Measurements from ENCODE around the gene PLEKHH2. TPM values are rescaled to one million over a fixed set of nuclear protein-coding genes. Genes with fewer than 3 reads are reported as not detected.

The PLEKHH2 gene
- polyA plus RNA-seq, 3 donors = not detected

DNA sequence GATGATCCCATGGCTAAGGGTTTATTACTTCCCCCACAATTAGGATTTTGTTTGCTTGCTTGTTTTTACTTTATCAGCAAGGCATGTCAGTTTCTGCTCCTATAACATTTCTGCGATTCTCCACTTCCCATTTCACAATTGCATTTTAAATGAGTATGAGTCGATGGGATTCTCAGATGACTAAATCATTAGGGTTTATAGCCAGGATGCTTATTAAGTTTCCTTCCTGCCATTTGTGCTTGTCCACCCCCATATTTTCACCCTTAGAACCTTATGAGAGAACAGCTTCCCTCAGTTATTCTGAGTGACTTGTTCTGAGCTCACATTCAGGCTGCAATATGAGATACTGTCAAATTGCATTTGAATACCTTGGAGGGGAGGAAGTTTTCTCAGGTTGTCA is 77.1 kb downstream of the PLEKHH2 start:
- Mint-ChIP-seq H3K4me3 (no peak overlapping the region), H3K27ac (no peak overlapping the region), H3K27me3 (ENCODE audit: low read depth in 3 of 3) (peaks cover 12 to 22% (median 20%) of the 10 kb centered on the region in 3 donors), H3K4me1 (peaks cover 12% of the 10 kb centered on the region), H3K36me3 (no peaks in the 10 kb centered on the region), H3K9me3 (peaks cover 0 to 3% (median 0%) of the 10 kb centered on the region in 7 donors)
- H2AFZ ChIP-seq (ENCODE audit: insufficient read depth, low read depth, low read length, poor library complexity, severe bottlenecking) = no peak overlapping the region
- no peaks in the 10 kb centered on the region for H3K36me3 ChIP-seq (replicated peaks in 1 of 2; ENCODE audit: control insufficient read depth in 1 of 2, insufficient read depth in 2 of 2, low read length in 2 of 2)
- H3K4me1 ChIP-seq (ENCODE audit: control insufficient read depth in 1 of 2, insufficient read depth in 2 of 2, low read length in 2 of 2) = peaks cover 6% of the 10 kb centered on the region in 2 donors
- H3K27ac ChIP-seq (ENCODE audit: low read depth in 1 of 2, low read length in 2 of 2) = no peak overlapping the region
- no peaks in the 10 kb centered on the region for H3K9me3 ChIP-seq (replicated peaks in 1 of 2; ENCODE audit: control insufficient read depth in 1 of 2, insufficient read depth in 1 of 2, low read length in 2 of 2)
- no peak overlapping the region for H3K4me2 ChIP-seq (replicated peaks; ENCODE audit: extremely low read depth, low read length, poor library complexity, severe bottlenecking)
- H4K20me1 ChIP-seq (ENCODE audit: insufficient read depth, low read length) = no peaks in the 10 kb centered on the region
- no CpG with 5 or more reads among the region's 2 CpGs for WGBS (ENCODE audit: insufficient coverage)
- peaks cover 0 to 15% of the 10 kb centered on the region in 2 donors for H3K27me3 ChIP-seq (ENCODE audit: control insufficient read depth in 2 of 2, insufficient read depth in 2 of 2, low read length in 2 of 2)
- no peak overlapping the region for H3K4me3 ChIP-seq (replicated peaks in 1 of 3; ENCODE audit: low read depth in 2 of 3, low read length in 3 of 3)
- intact Hi-C loops (cut with micrococcal nuclease) = no loop called here
- TF ChIP-seq, protein P1, sequence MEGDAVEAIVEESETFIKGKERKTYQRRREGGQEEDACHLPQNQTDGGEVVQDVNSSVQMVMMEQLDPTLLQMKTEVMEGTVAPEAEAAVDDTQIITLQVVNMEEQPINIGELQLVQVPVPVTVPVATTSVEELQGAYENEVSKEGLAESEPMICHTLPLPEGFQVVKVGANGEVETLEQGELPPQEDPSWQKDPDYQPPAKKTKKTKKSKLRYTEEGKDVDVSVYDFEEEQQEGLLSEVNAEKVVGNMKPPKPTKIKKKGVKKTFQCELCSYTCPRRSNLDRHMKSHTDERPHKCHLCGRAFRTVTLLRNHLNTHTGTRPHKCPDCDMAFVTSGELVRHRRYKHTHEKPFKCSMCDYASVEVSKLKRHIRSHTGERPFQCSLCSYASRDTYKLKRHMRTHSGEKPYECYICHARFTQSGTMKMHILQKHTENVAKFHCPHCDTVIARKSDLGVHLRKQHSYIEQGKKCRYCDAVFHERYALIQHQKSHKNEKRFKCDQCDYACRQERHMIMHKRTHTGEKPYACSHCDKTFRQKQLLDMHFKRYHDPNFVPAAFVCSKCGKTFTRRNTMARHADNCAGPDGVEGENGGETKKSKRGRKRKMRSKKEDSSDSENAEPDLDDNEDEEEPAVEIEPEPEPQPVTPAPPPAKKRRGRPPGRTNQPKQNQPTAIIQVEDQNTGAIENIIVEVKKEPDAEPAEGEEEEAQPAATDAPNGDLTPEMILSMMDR (IDR thresholded peaks at IDR 0.05) = no peak
- no peak for DNase-seq
- no peaks in the 10 kb centered on the region for H3K79me2 ChIP-seq (ENCODE audit: insufficient read depth, low read length)
- H3K9ac ChIP-seq (ENCODE audit: insufficient read depth, low read length, poor library complexity, severe bottlenecking) = no peak overlapping the region

DNA sequence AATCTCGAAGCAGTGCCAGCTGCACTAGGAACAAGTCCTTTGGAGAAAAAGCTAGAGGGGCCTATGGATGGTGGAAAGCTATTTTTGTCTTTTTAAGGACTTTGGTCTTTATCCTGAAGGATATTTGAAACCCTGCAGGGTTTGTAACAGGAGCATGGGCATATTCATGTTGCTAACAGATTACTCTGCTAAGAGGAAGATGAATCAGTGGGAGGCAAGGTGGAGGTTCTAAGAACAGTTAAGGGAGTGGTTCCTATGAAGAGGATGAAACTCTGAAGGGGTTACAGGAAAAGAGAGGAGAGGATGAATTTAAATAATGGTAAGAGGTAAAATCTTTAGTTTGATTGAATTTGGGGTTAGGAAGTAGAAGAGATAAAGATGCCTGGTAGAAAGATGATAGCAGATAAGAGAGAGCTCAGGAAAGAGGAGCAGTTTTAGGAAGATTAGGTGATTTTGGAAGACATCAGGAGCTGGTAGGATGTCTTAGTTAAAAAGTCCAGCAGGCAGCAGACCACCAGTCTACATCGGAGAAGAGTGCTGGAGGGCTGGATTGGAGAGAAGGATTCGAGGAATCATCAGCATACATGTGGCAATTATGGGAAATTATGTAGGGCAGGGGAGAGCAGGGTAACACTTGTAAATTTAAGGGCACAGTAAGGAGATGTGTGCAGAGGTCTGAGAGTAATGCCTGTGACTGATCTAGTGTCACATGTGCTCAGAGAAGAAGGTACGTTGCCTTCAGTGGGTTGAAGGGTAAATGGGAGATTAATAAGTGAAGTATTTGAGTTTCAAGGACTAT is 78.4 kb downstream of the PLEKHH2 start:
- intact Hi-C loops (cut with micrococcal nuclease) = no loop called here
- Histone ChIP-seq H3K79me2 (ENCODE audit: insufficient read depth, low read length) (no peaks in the 10 kb centered on the region), H3K4me2 (replicated peaks; ENCODE audit: extremely low read depth, low read length, poor library complexity, severe bottlenecking) (no peak overlapping the region), H2AFZ (ENCODE audit: insufficient read depth, low read depth, low read length, poor library complexity, severe bottlenecking) (no peak overlapping the region), H3K27ac (ENCODE audit: low read depth in 1 of 2, low read length in 2 of 2) (no peak overlapping the region), H3K27me3 (ENCODE audit: control insufficient read depth in 2 of 2, insufficient read depth in 2 of 2, low read length in 2 of 2) (peaks cover 0 to 18% of the 10 kb centered on the region in 2 donors), H3K4me3 (replicated peaks in 1 of 3; ENCODE audit: low read depth in 2 of 3, low read length in 3 of 3) (no peak overlapping the region), H3K9ac (ENCODE audit: insufficient read depth, low read length, poor library complexity, severe bottlenecking) (no peak overlapping the region), H4K20me1 (ENCODE audit: insufficient read depth, low read length) (no peaks in the 10 kb centered on the region), H3K4me1 (ENCODE audit: control insufficient read depth in 1 of 2, insufficient read depth in 2 of 2, low read length in 2 of 2) (peaks cover 6% of the 10 kb centered on the region in 2 donors), H3K36me3 (replicated peaks in 1 of 2; ENCODE audit: control insufficient read depth in 1 of 2, insufficient read depth in 2 of 2, low read length in 2 of 2) (no peaks in the 10 kb centered on the region), H3K9me3 (replicated peaks in 1 of 2; ENCODE audit: control insufficient read depth in 1 of 2, insufficient read depth in 1 of 2, low read length in 2 of 2) (no peaks in the 10 kb centered on the region)
- Mint-ChIP-seq H3K4me1 (peaks cover 12% of the 10 kb centered on the region), H3K36me3 (no peaks in the 10 kb centered on the region), H3K4me3 (no peak overlapping the region), H3K27ac (no peak overlapping the region), H3K9me3 (peaks cover 0 to 3% (median 0%) of the 10 kb centered on the region in 7 donors), H3K27me3 (ENCODE audit: low read depth in 3 of 3) (peaks cover 8 to 20% (median 18%) of the 10 kb centered on the region in 3 donors)
- 88% methylated on average over 4 of the region's 4 CpGs for WGBS (ENCODE audit: insufficient coverage)
- TF ChIP-seq, protein P1 (IDR thresholded peaks at IDR 0.05) = no peak
- no peak for DNase-seq

Data from CD14-positive monocyte (primary cell).